Measurements from ENCODE around the gene ABHD16A.

GRCh38 chr6:31669676-31670075 is 33.4 kb downstream of the ABHD16A start, which contains the start of gene LY6G5B:
- TF ChIP-seq POLR2A (IDR thresholded peaks at IDR 0.05) (no peak), CTCF (IDR thresholded peaks at IDR 0.05) (no peak), POLR2AphosphoS5 (IDR thresholded peaks at IDR 0.05) (no peak), EP300 (IDR thresholded peaks at IDR 0.05) (no peak)
